Subcutaneous adipose tissue (tissue), 4 donors: ENCODE results near the gene LIMK1. TPM values are rescaled to one million over a fixed set of nuclear protein-coding genes. Genes with fewer than 3 reads are reported as not detected.

Experiments used
- CTCF ChIP-seq: fragments of 450-650 bp; IDR thresholded peaks from one replicate; pipeline ENCODE4 v1.5.1; 2016; ENCODE audit warnings: low read depth, mild to moderate bottlenecking, control low read depth, antibody characterized with exemption, moderate library complexity
- total RNA-seq, 4 donors: library from RNA; depleted of rRNA; stranded (reverse); fragments of >200 nt; gene quantifications; one replicate each; pipeline ENCODE4 v1.1.0, GENCODE V29; 2016

The LIMK1 gene
- total RNA-seq, 4 donors from 2014 or later, result 6.4 to 37.6 (median 9.8) TPM

GRCh38 chr7:74074770-74075169 lies 8.8 kb upstream of the LIMK1 start:
- TF ChIP-seq CTCF, result no peak

DNA sequence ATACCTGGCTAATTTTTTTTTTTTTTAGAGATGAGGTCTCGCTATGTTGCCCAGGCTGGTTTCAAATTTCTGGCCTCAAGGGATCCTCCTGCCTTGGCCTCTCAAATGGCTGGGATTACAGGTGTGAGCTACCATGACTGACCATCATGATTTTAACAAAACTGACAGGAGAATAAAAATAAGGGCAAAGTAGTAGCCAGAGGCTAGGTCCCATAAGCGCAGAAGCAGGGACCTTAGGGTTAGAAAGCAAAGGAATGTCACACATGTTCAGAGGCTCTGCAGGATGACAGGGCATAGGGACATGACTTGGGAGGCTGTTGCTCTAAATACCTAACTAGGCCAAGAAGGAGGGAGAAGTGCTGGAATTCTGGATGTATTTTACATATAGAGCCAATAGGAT lies 5.1 kb upstream of the LIMK1 start:
- TF ChIP-seq CTCF, result no peak

DNA sequence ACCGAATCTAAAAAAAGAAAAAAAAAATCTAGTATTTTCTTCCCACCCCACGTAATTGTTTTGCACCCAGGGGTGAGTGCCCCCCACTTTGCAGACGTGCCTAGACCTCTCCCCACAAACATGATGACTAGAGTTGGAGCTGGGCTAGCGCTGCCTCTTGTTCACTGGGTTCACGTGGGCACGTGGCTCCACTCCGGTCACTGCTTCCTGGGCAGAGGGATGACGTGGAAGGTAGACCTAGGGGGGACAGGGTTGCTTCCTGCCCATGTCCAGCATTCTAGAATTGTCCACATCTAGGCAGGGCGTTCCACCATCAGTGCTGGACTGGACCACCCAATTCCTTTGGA lies 861 bp upstream of the LIMK1 start:
- TF ChIP-seq CTCF, result no peak

GRCh38 chr7:74083928-74084721 lies 521 bp downstream of the LIMK1 start:
- no peak for TF ChIP-seq CTCF

DNA sequence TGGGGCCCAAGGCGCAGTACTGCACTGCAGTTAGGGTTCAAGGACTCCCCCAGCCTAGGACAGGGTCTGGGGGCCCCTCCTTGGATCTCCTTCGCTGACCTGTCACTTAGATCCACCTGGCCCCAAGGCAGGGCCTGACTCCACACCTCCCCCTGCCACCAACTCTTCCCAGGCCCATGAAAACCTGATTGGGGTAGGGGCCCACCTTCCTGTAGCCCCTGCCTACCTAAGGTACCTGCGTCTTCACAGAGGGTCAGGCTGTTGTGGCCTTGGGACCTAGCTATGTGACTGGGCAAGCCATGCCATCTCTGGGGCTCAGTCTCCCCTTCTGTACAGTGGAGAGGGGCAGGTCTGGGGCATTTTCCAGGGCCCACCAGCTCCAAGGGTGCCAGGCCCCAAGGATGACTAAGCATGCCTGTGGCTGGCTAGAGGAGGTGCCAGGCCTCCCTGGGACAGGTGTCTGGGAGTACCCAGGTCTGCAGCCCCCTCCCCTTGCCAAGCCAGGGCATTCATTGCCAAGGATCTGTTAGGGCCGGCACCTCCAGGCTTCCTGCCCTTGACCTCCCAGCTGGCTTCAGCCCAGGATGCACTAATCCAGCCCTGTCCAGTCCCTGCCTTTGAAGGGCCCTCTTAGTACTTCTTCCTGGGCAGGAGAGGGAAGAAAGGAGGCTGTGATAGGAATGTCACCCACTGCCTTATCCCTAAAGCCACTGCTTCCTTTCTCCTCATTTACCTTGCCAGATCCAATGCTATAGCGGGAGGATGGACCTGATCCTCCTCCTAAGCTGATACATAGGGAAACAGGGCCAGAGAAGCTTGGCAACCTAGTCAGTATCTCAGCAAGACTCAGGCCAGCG lies 1.3 kb downstream of the LIMK1 start:
- TF ChIP-seq CTCF, result no peak

DNA sequence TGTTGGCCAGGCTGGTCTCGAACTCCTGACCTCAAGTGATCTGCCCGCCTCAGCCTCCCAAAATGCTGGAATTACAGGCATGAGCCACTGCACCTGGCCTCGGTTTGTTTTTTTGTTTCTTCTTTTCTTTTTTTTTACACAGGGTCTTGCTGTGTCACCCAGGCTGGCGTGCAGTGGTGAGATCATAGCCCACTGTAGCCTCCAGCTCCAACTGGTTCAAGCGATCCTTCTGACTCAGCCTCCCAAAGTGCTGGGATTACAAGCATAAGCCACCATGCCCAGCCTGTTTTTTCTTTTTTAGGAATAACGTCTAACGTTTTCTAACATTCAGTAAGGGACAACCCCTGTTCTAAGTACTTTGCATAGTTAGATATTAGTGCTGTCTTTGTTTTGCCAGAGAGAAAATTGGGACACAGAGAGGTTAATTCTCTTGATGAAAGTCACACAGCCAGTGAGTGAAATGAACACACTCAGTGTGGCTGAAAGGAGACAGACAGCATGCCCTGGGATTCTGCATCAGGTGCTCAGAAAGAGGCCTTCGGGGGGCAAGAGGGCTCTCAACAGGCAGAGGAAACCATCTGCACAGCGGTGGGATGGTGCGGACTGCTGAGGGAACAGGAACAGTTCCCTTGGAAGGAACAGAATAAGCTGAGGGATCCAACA lies 4.3 kb downstream of the LIMK1 start:
- TF ChIP-seq CTCF, result no peak

- TF ChIP-seq CTCF, result no peak
Measured at GRCh38 chr7:74092321-74092963, 8.8 kb downstream of the LIMK1 start.
